ENCODE data around the gene SLC6A6.

Gene SLC6A6

DNA sequence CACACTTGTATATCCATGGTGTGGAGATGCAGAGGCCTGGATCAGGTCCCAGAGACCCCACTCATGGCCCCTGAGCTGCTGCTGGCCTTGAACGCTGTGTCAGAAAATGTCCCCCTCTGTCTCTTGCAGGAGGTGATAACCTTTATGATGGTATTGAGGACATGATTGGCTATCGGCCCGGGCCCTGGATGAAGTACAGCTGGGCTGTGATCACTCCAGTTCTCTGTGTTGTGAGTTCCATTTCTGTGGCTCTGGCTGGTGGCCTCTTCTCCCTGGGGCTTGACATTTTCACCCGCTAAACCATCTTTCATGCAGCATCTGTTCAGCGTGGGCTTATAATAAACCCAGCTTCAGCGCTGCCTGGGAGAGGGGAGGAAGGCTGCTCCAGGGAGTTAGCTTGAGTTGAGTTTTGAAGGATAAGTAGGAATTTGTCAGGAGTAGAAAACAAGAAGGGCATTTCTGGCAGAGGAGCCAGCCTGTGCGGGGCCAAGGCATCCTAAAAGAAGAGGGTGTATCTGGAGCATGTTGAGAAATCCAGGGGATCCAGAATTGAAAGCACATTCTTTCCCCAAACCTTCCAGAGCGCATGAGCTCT, 76.6 kb downstream of the SLC6A6 start:
- Histone ChIP-seq H3K4me2 (ENCODE audit: low read length, poor library complexity, severe bottlenecking) (no peak overlapping the region), H3K9me3 (ENCODE audit: control insufficient read depth, low read length) (no peaks in the 10 kb centered on the region), H2BK120ac (ENCODE audit: low read depth, low read length) (no peak overlapping the region), H2AK5ac (ENCODE audit: low read length, severe bottlenecking) (no peak overlapping the region), H3K27me3 (ENCODE audit: control insufficient read depth in 1 of 2, insufficient read depth in 1 of 2, low read length in 2 of 2) (no peaks in the 10 kb centered on the region), H3K4ac (ENCODE audit: low read depth in 1 of 2, low read length in 2 of 2) (no peak overlapping the region), H3K36me3 (ENCODE audit: control insufficient read depth in 1 of 2, insufficient read depth in 2 of 2, low read depth in 1 of 2, low read length in 2 of 2) (peaks cover 88 to 95% of the 10 kb centered on the region in 2 experiments), H3K14ac (ENCODE audit: low read length in 2 of 2) (no peak overlapping the region), H3K18ac (ENCODE audit: low read depth in 1 of 2, low read length in 2 of 2) (no peak overlapping the region), H4K8ac (ENCODE audit: low read length) (no peak overlapping the region), H3K27ac (ENCODE audit: low read length, poor library complexity, severe bottlenecking) (no peak overlapping the region), H2BK15ac (ENCODE audit: low read depth, poor library complexity, severe bottlenecking) (no peak overlapping the region), H2AFZ (ENCODE audit: low read depth, low read length) (no peak overlapping the region), H3K79me1 (replicated peaks; ENCODE audit: low read length, poor library complexity, severe bottlenecking) (peaks cover 37% of the 10 kb centered on the region), H4K91ac (ENCODE audit: low read length) (no peak overlapping the region), H2BK12ac (ENCODE audit: low read length in 2 of 2) (no peak overlapping the region), H3K4me1 (ENCODE audit: control insufficient read depth, insufficient read depth, low read depth, low read length) (peaks cover 23% of the 10 kb centered on the region), H3K9ac (ENCODE audit: low read length) (no peak overlapping the region), H3K4me3 (ENCODE audit: insufficient read depth in 1 of 2, low read depth in 1 of 2, low read length in 2 of 2) (no peak overlapping the region), H3K23ac (ENCODE audit: low read length in 2 of 2) (no peak overlapping the region), H2BK5ac (ENCODE audit: low read depth, low read length, poor library complexity, severe bottlenecking) (no peak overlapping the region)
- DNase-seq, result no peak
- 99% methylated on average over 8 of the region's 8 CpGs for WGBS

DNA sequence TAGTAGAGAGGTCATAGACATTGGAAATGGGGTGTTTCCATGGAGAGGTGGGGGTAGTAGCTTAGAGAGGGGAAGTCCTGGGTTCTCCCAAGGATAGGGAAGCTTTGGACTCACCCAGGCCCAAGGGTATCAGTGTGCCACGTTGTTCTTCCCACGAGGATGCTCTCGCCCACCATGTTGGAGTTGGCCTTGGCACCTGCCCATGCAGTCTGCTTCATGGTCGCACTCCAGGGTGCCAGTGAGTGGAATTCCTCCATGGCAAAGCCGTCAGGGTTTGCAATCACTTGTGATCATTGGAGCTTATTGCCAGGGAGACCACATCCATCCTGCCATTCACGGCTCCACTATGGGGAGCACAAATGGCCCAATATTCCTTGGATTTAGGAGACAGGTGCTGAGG, 77.2 kb downstream of the SLC6A6 start:
- Histone ChIP-seq H3K9ac (ENCODE audit: low read length) (no peak overlapping the region), H3K27me3 (ENCODE audit: control insufficient read depth in 1 of 2, insufficient read depth in 1 of 2, low read length in 2 of 2) (no peaks in the 10 kb centered on the region), H3K23ac (ENCODE audit: low read length in 2 of 2) (no peak overlapping the region), H3K14ac (ENCODE audit: low read length in 2 of 2) (no peak overlapping the region), H4K91ac (ENCODE audit: low read length) (no peak overlapping the region), H3K36me3 (ENCODE audit: control insufficient read depth in 1 of 2, insufficient read depth in 2 of 2, low read depth in 1 of 2, low read length in 2 of 2) (peaks cover 88 to 95% of the 10 kb centered on the region in 2 experiments), H3K79me1 (replicated peaks; ENCODE audit: low read length, poor library complexity, severe bottlenecking) (peaks cover 37% of the 10 kb centered on the region), H3K4ac (ENCODE audit: low read depth in 1 of 2, low read length in 2 of 2) (no peak overlapping the region), H3K9me3 (ENCODE audit: control insufficient read depth, low read length) (no peaks in the 10 kb centered on the region), H2AFZ (ENCODE audit: low read depth, low read length) (no peak overlapping the region), H3K27ac (ENCODE audit: low read length, poor library complexity, severe bottlenecking) (no peak overlapping the region), H3K4me3 (ENCODE audit: insufficient read depth in 1 of 2, low read depth in 1 of 2, low read length in 2 of 2) (no peak overlapping the region), H2AK5ac (ENCODE audit: low read length, severe bottlenecking) (no peak overlapping the region), H2BK15ac (ENCODE audit: low read depth, poor library complexity, severe bottlenecking) (no peak overlapping the region), H3K4me1 (ENCODE audit: control insufficient read depth, insufficient read depth, low read depth, low read length) (peaks cover 18% of the 10 kb centered on the region), H4K8ac (ENCODE audit: low read length) (no peak overlapping the region), H2BK12ac (ENCODE audit: low read length in 2 of 2) (no peak overlapping the region), H3K4me2 (ENCODE audit: low read length, poor library complexity, severe bottlenecking) (no peak overlapping the region), H2BK5ac (ENCODE audit: low read depth, low read length, poor library complexity, severe bottlenecking) (no peak overlapping the region), H2BK120ac (ENCODE audit: low read depth, low read length) (no peak overlapping the region), H3K18ac (ENCODE audit: low read depth in 1 of 2, low read length in 2 of 2) (no peak overlapping the region)
- 92% methylated on average over 6 of the region's 6 CpGs for WGBS
- DNase-seq, result no peak

DNA sequence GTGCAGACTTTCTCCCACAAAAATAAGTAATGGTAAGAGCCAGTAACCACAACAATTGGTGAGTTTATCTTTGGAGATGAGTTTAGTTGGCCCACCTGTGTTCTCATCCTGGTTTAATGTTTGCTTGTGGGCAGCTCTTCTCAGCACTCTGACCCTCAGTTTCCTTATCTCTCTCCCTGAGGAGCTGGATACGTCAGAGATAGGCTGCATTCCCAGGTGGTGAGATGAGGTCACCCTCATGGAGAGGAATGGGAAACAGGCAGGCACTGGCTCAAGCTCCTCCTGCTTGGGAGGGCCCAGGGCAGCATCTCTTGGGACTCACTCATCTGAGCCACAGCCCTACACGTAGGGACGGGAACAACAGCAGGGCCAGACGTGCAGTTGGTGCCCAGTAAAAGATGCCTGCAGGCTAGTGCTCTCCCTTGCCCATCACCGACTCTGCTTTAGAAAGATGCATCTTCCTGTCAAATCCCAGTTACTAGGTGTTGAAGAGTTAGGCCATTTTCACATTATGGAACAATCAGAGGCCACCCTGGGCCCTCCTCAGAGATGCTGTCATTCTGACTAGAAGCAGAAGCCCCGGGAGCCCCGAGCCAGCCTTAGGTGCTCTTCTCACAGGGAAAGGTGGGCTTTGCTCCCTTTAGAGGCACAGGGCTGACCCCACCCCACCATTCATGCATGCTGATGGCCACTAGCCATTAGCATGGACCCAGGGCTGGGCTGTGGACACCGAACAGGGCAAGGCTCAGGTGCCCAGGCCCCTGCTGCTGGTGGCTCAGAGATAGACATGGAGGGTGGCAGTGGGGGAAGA, 78.0 kb downstream of the SLC6A6 start:
- WGBS, result 86% methylated on average over 8 of the region's 8 CpGs
- H3K27ac ChIP-seq (ENCODE audit: low read length, poor library complexity, severe bottlenecking), result no peak overlapping the region

DNA sequence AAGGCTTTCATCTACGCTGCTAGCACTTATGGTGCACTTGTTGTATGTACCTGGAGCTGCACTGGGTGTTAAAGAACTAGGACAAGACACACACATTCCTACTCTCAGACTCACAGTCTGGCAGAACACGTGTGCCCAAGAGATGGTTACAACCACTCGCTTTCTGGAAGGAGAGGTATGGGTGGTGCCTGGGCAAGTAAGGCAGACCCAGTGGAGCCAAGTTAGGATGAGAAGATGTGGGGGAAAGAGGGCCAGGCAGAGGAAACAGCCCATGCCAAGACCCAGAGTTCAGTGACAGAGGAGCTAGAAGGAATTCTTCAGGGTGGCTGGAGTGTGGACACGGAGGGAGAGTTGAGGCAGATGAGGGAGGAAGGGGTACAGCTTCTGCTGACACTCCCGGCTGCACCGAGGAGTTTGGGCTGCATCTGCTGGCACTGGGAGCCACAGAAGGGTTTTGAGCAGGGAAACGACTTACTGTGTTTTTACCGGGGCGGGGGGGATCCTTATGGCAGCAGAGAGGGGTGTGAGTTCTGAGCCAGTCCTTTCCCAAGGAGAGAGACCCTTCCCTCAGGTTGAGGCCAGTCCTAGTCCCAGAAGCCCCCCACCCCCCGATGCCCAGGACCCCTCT, 78.7 kb downstream of the SLC6A6 start:
- DNase-seq, result no peak
- 96% methylated on average over 8 of the region's 10 CpGs for WGBS
- H4K8ac ChIP-seq (ENCODE audit: low read length), result no peak overlapping the region

More for the DNA sequence above, 78.0 kb downstream of the SLC6A6 start:
- DNase-seq, result peak; percentile 12
- Histone ChIP-seq H2BK120ac (ENCODE audit: low read depth, low read length) (no peak overlapping the region), H2BK15ac (ENCODE audit: low read depth, poor library complexity, severe bottlenecking) (no peak overlapping the region), H4K91ac (ENCODE audit: low read length) (no peak overlapping the region), H3K9me3 (ENCODE audit: control insufficient read depth, low read length) (no peaks in the 10 kb centered on the region), H3K27me3 (ENCODE audit: control insufficient read depth in 1 of 2, insufficient read depth in 1 of 2, low read length in 2 of 2) (no peaks in the 10 kb centered on the region), H3K4ac (ENCODE audit: low read depth in 1 of 2, low read length in 2 of 2) (no peak overlapping the region), H3K4me1 (ENCODE audit: control insufficient read depth, insufficient read depth, low read depth, low read length) (peaks cover 13% of the 10 kb centered on the region), H3K36me3 (ENCODE audit: control insufficient read depth in 1 of 2, insufficient read depth in 2 of 2, low read depth in 1 of 2, low read length in 2 of 2) (peaks cover 89 to 97% of the 10 kb centered on the region in 2 experiments), H3K18ac (ENCODE audit: low read depth in 1 of 2, low read length in 2 of 2) (no peak overlapping the region), H2AFZ (ENCODE audit: low read depth, low read length) (no peak overlapping the region), H2BK5ac (ENCODE audit: low read depth, low read length, poor library complexity, severe bottlenecking) (no peak overlapping the region), H3K79me1 (replicated peaks; ENCODE audit: low read length, poor library complexity, severe bottlenecking) (peaks cover 39% of the 10 kb centered on the region), H2BK12ac (ENCODE audit: low read length in 2 of 2) (no peak overlapping the region), H4K8ac (ENCODE audit: low read length) (no peak overlapping the region), H3K23ac (ENCODE audit: low read length in 2 of 2) (no peak overlapping the region), H3K9ac (ENCODE audit: low read length) (no peak overlapping the region), H3K14ac (ENCODE audit: low read length in 2 of 2) (no peak overlapping the region), H2AK5ac (ENCODE audit: low read length, severe bottlenecking) (no peak overlapping the region), H3K4me2 (ENCODE audit: low read length, poor library complexity, severe bottlenecking) (no peak overlapping the region), H3K4me3 (ENCODE audit: insufficient read depth in 1 of 2, low read depth in 1 of 2, low read length in 2 of 2) (no peak overlapping the region)

More for the DNA sequence above, 78.7 kb downstream of the SLC6A6 start:
- Histone ChIP-seq H3K23ac (ENCODE audit: low read length in 2 of 2) (no peak overlapping the region), H4K91ac (ENCODE audit: low read length) (no peak overlapping the region), H2AFZ (ENCODE audit: low read depth, low read length) (no peak overlapping the region), H3K14ac (ENCODE audit: low read length in 2 of 2) (no peak overlapping the region), H3K4ac (ENCODE audit: low read depth in 1 of 2, low read length in 2 of 2) (no peak overlapping the region), H3K9ac (ENCODE audit: low read length) (no peak overlapping the region), H2BK5ac (ENCODE audit: low read depth, low read length, poor library complexity, severe bottlenecking) (no peak overlapping the region), H3K4me3 (ENCODE audit: insufficient read depth in 1 of 2, low read depth in 1 of 2, low read length in 2 of 2) (no peak overlapping the region), H3K9me3 (ENCODE audit: control insufficient read depth, low read length) (no peaks in the 10 kb centered on the region), H3K27ac (ENCODE audit: low read length, poor library complexity, severe bottlenecking) (no peak overlapping the region), H3K36me3 (ENCODE audit: control insufficient read depth in 1 of 2, insufficient read depth in 2 of 2, low read depth in 1 of 2, low read length in 2 of 2) (peaks cover 92 to 97% of the 10 kb centered on the region in 2 experiments), H2BK15ac (ENCODE audit: low read depth, poor library complexity, severe bottlenecking) (no peak overlapping the region), H3K79me1 (replicated peaks; ENCODE audit: low read length, poor library complexity, severe bottlenecking) (peaks cover 41% of the 10 kb centered on the region), H3K4me1 (ENCODE audit: control insufficient read depth, insufficient read depth, low read depth, low read length) (peaks cover 13% of the 10 kb centered on the region), H3K18ac (ENCODE audit: low read depth in 1 of 2, low read length in 2 of 2) (no peak overlapping the region), H3K27me3 (ENCODE audit: control insufficient read depth in 1 of 2, insufficient read depth in 1 of 2, low read length in 2 of 2) (no peaks in the 10 kb centered on the region), H3K4me2 (ENCODE audit: low read length, poor library complexity, severe bottlenecking) (no peak overlapping the region), H2BK120ac (ENCODE audit: low read depth, low read length) (no peak overlapping the region), H2BK12ac (ENCODE audit: low read length in 2 of 2) (no peak overlapping the region), H2AK5ac (ENCODE audit: low read length, severe bottlenecking) (no peak overlapping the region)
